ENCODE data around the gene CTTNBP2. TPM values are rescaled to one million over a fixed set of nuclear protein-coding genes. Genes with fewer than 3 reads are reported as not detected.
A peak's percentile ranks its signal among the peaks of the same experiment; 100 is the strongest.

Gene CTTNBP2
- total RNA-seq, 1 donor from 2014 or later, result 36.9 TPM

DNA sequence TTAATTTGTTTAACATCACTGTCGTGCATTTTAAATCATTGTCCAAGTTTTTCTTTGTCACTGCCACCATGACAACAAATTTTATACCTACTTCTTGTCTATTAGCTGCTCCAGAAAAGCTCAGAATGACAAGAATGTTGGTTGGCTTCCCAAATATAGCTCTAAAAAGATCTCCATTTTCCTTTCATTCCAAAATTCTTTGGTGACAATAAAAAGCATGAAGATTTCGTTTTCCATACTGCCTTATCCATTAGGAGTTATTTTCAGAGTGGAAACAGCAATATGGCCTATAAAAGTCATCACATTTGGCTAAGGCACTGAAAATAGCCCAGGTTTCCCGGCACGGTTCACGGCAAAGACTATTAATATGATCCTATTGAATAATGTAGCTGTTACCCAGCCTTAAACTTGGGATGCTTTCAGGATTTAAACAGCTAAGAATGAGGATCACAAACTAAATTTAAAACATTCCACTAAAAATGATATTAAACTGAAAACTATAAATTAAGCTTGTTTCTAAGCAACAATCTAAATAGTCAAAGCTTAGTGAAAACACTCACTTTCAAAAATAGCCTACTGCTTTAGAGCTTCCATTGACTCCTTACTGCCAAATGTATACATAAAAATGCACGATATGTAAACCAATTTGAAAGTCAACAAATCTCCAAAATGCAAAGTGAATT lies 2.7 kb downstream of the CTTNBP2 start:
- H3K4me1 Mint-ChIP-seq (ENCODE audit: unreplicated experiment), result peaks cover 64% of the 10 kb centered on the region
- no peaks in the 10 kb centered on the region for H3K36me3 Mint-ChIP-seq
- TF ChIP-seq, protein P1, sequence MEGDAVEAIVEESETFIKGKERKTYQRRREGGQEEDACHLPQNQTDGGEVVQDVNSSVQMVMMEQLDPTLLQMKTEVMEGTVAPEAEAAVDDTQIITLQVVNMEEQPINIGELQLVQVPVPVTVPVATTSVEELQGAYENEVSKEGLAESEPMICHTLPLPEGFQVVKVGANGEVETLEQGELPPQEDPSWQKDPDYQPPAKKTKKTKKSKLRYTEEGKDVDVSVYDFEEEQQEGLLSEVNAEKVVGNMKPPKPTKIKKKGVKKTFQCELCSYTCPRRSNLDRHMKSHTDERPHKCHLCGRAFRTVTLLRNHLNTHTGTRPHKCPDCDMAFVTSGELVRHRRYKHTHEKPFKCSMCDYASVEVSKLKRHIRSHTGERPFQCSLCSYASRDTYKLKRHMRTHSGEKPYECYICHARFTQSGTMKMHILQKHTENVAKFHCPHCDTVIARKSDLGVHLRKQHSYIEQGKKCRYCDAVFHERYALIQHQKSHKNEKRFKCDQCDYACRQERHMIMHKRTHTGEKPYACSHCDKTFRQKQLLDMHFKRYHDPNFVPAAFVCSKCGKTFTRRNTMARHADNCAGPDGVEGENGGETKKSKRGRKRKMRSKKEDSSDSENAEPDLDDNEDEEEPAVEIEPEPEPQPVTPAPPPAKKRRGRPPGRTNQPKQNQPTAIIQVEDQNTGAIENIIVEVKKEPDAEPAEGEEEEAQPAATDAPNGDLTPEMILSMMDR (conservative IDR thresholded peaks at IDR 0.05), result no peak
- H3K9me3 Mint-ChIP-seq, result no peaks in the 10 kb centered on the region
- H3K27me3 Mint-ChIP-seq, result peaks cover 10% of the 10 kb centered on the region
- peak overlapping the region; percentile 92 for H3K4me3 Mint-ChIP-seq
- no peak overlapping the region for H3K27ac Mint-ChIP-seq
- no peak for DNase-seq (ENCODE audit: extremely low spot score, unreplicated experiment)

DNA sequence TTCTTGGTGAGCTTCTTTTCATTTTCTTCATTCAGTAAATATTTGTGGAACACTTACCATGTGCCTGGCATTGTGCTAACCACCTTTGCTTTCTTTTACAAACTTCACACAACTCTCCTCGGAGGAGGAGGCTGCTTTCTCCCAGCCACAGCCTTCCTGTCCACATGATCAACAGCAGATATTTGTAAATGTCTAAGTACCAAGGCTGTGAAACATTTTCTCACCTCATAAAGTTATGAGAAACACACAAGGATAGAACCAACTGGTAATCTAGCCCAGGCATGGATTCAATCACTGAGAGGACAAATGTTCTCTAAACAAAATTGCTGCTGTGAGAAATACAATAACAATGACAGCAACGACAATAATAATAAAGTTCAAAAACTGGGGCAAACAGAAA lies 3.9 kb downstream of the CTTNBP2 start:
- H3K36me3 Mint-ChIP-seq, result no peaks in the 10 kb centered on the region
- H3K4me3 Mint-ChIP-seq, result no peak overlapping the region
- no peak for DNase-seq (ENCODE audit: extremely low spot score, unreplicated experiment)
- H3K9me3 Mint-ChIP-seq, result no peaks in the 10 kb centered on the region
- no peak overlapping the region for H3K27ac Mint-ChIP-seq
- H3K27me3 Mint-ChIP-seq, result peaks cover 10% of the 10 kb centered on the region
- peaks cover 53% of the 10 kb centered on the region for H3K4me1 Mint-ChIP-seq (ENCODE audit: unreplicated experiment)
- TF ChIP-seq, protein P1 (conservative IDR thresholded peaks at IDR 0.05), result no peak

DNA sequence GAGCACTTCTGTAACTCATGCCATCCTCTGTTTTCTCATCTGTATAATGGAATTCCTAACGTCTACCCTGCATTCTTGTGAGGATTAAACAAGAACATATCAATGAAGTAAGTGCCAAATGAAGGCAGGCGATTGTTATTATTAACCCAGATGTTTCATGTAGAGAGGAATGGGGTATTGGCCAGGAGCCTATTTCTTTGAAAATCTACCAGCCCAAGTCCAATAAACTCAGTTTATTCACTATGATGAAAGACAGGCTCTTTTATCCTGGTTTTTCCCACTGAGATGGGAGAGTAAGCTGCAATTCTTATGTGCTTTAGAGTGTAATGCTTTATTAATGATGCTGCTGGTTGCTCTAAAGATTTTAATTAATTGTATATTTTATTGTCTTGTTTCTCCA lies 9.6 kb downstream of the CTTNBP2 start:
- H3K36me3 Mint-ChIP-seq, result peaks cover 28% of the 10 kb centered on the region
- H3K4me3 Mint-ChIP-seq, result no peak overlapping the region
- DNase-seq (ENCODE audit: extremely low spot score, unreplicated experiment), result no peak
- TF ChIP-seq, protein P1 (conservative IDR thresholded peaks at IDR 0.05), result no peak
- no peak overlapping the region for H3K27ac Mint-ChIP-seq
- no peaks in the 10 kb centered on the region for H3K27me3 Mint-ChIP-seq
- H3K9me3 Mint-ChIP-seq, result no peaks in the 10 kb centered on the region
- H3K4me1 Mint-ChIP-seq (ENCODE audit: unreplicated experiment), result peaks cover 46% of the 10 kb centered on the region

DNA sequence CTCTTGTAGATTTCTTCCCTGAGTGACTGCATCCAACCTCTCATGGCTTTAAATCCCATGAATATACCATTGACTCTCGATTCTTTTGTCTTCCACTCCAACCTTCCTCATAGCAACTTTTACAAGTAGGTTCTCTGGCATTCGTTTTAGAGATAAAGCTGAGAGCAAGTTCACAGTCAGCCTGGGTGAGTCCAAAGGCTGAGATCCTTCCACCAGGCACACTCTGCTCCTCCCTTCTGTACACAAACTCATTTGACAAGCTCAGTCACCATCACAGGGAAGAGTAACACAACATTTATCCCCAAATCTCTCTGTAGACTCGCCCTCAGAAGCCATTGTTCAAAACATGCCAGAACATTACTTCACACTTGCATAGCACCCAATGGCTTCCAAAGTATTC lies 10.9 kb downstream of the CTTNBP2 start:
- H3K4me3 Mint-ChIP-seq, result peak overlapping the region; percentile 8
- H3K27me3 Mint-ChIP-seq, result no peaks in the 10 kb centered on the region
- peak overlapping the region; percentile 3 for H3K27ac Mint-ChIP-seq
- TF ChIP-seq, protein P1 (conservative IDR thresholded peaks at IDR 0.05), result no peak
- peaks cover 36% of the 10 kb centered on the region for H3K4me1 Mint-ChIP-seq (ENCODE audit: unreplicated experiment)
- peaks cover 33% of the 10 kb centered on the region for H3K36me3 Mint-ChIP-seq
- DNase-seq (ENCODE audit: extremely low spot score, unreplicated experiment), result no peak
- H3K9me3 Mint-ChIP-seq, result no peaks in the 10 kb centered on the region

DNA sequence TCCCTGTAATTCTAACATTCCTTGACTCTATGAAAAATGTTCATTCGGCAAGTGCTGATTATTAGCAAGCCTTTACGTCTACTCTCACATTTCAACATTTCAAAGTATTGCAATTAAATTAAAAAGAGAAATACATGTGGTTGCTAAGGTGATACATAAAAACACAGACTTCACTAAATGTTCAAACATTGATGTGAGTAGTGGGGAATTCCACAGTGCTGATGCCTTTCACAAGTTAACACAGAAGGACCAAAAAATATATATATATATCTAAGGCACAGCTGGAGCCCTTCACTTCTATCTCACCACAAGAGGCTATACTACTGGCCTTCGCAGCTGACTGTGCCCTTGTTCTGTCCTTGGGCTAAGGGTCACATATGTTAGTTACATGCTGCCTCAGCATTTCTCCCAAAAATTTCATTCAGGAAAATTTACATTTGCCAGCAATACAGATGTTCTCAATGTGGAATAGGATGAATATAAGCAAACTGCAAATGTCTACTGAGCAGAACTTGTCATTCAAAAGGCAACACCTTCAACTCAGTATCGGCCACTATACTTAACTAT lies 13.9 kb downstream of the CTTNBP2 start:
- H3K36me3 Mint-ChIP-seq, result peaks cover 40% of the 10 kb centered on the region
- no peak overlapping the region for H3K4me3 Mint-ChIP-seq
- H3K9me3 Mint-ChIP-seq, result no peaks in the 10 kb centered on the region
- H3K27ac Mint-ChIP-seq, result no peak overlapping the region
- no peaks in the 10 kb centered on the region for H3K27me3 Mint-ChIP-seq
- peaks cover 23% of the 10 kb centered on the region for H3K4me1 Mint-ChIP-seq (ENCODE audit: unreplicated experiment)
- TF ChIP-seq, protein P1 (conservative IDR thresholded peaks at IDR 0.05), result no peak
- DNase-seq (ENCODE audit: extremely low spot score, unreplicated experiment), result no peak

Data from type B pancreatic cell (in vitro differentiated cells).